Endothelial cell (in vitro differentiated cells): ENCODE results near the gene STAT5B. TPM values are rescaled to one million over a fixed set of nuclear protein-coding genes. Genes with fewer than 3 reads are reported as not detected.
"Not testable (repeated sequence)": the region's sequence is repeated elsewhere in the genome, so short reads cannot be mapped to it uniquely, and the experiment has no call there.

Source experiments
- DNase-seq: peaks from one replicate; pipeline ENCODE4 v3.0.0; 2021; ENCODE audit warnings: low spot score
- H3K27ac Mint-ChIP-seq: one replicate; pipeline ENCODE4 v1.8.0; 2021; ENCODE audit warnings: mixed read lengths, inconsistent platforms; ENCODE audit not compliant: unreplicated experiment
- H3K27me3 Mint-ChIP-seq: one replicate; pipeline ENCODE4 v1.8.0; 2021; ENCODE audit warnings: mild to moderate bottlenecking, moderate library complexity, mixed read lengths, inconsistent platforms; ENCODE audit not compliant: unreplicated experiment
- H3K36me3 Mint-ChIP-seq: one replicate; pipeline ENCODE4 v1.8.0; 2021; ENCODE audit warnings: mild to moderate bottlenecking, low read depth, mixed read lengths, inconsistent platforms; ENCODE audit not compliant: unreplicated experiment
- H3K4me1 Mint-ChIP-seq: one replicate; pipeline ENCODE4 v1.8.0; 2021; ENCODE audit warnings: mild to moderate bottlenecking, mixed read lengths, inconsistent platforms; ENCODE audit not compliant: unreplicated experiment
- H3K4me3 Mint-ChIP-seq: one replicate; pipeline ENCODE4 v1.8.0; 2021; ENCODE audit warnings: mild to moderate bottlenecking, mixed read lengths, inconsistent platforms; ENCODE audit not compliant: unreplicated experiment
- H3K9me3 Mint-ChIP-seq: one replicate; pipeline ENCODE4 v1.8.0; 2021; ENCODE audit warnings: mixed read lengths, inconsistent platforms; ENCODE audit not compliant: unreplicated experiment
- CTCF ChIP-seq: fragments of 200-600 bp; sonication (generic); IDR thresholded peaks from one replicate; pipeline ENCODE4 v1.5.0; 2021; ENCODE audit warnings: antibody characterized with exemption; ENCODE audit not compliant: unreplicated experiment
- total RNA-seq: library from RNA; stranded (reverse); fragmentation: NEBNext Ultra II Directional; extraction: Animal tissue kit (Norgen Biotek cat#: 25700); gene quantifications from one replicate; pipeline ENCODE4 v1.2.1, GENCODE V29; 2021; ENCODE audit not compliant: unreplicated experiment

STAT5B gene
- total RNA-seq, 1 donor from 2014 or later: 40.2 TPM

GRCh38 chr17:42270596-42270995 is 5.6 kb downstream of the STAT5B start:
- no peak for TF ChIP-seq CTCF
- Mint-ChIP-seq H3K36me3 (no peaks in the 10 kb centered on the region), H3K27ac (no peak overlapping the region), H3K4me1 (peaks cover 31% of the 10 kb centered on the region), H3K9me3 (no peaks in the 10 kb centered on the region), H3K27me3 (peaks cover 4% of the 10 kb centered on the region), H3K4me3 (no peak overlapping the region)
- no peak for DNase-seq

- Mint-ChIP-seq H3K36me3 (no peaks in the 10 kb centered on the region), H3K9me3 (no peaks in the 10 kb centered on the region), H3K27ac (no peak overlapping the region), H3K4me1 (peaks cover 27% of the 10 kb centered on the region), H3K27me3 (no peaks in the 10 kb centered on the region), H3K4me3 (no peak overlapping the region)
- TF ChIP-seq CTCF: no peak
- DNase-seq: no peak
Observed at GRCh38 chr17:42270170-42270535, 6.0 kb downstream of the STAT5B start.

DNA sequence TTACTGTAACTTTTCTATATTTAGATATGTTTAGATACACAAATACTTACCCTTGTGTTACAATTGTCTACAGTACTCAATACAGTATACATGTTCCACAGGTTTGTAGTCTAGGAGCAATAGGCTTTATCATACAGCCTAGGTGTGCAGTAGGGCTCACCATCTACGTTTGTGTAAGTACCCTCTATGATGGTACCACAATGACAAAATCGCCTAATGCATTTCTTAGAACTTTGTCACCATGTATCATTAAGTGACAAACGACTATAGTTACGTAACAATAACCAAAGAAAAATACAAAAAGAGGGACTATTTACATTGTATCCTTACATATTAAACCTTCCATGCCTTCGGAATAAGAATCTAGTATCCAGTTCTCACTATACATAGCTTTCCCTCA is 8.0 kb downstream of the STAT5B start:
- Mint-ChIP-seq H3K4me1 (peaks cover 10% of the 10 kb centered on the region), H3K4me3 (no peak overlapping the region), H3K27me3 (no peaks in the 10 kb centered on the region), H3K36me3 (no peaks in the 10 kb centered on the region), H3K27ac (no peak overlapping the region), H3K9me3 (no peaks in the 10 kb centered on the region)
- DNase-seq: no peak
- TF ChIP-seq CTCF: no peak

- Mint-ChIP-seq H3K9me3 (no peaks in the 10 kb centered on the region), H3K36me3 (no peaks in the 10 kb centered on the region), H3K27ac (no peak overlapping the region), H3K4me1 (peaks cover 2% of the 10 kb centered on the region), H3K27me3 (no peaks in the 10 kb centered on the region), H3K4me3 (no peak overlapping the region)
- no peak for TF ChIP-seq CTCF
- no peak for DNase-seq
Observed at GRCh38 chr17:42266918-42267766, 9.0 kb downstream of the STAT5B start.

GRCh38 chr17:42266462-42266861 is 9.7 kb downstream of the STAT5B start:
- Mint-ChIP-seq H3K4me1 (no peaks in the 10 kb centered on the region), H3K9me3 (no peaks in the 10 kb centered on the region), H3K27me3 (no peaks in the 10 kb centered on the region), H3K36me3 (no peaks in the 10 kb centered on the region), H3K4me3 (no peak overlapping the region), H3K27ac (no peak overlapping the region)
- TF ChIP-seq CTCF: no peak
- DNase-seq: no peak

DNA sequence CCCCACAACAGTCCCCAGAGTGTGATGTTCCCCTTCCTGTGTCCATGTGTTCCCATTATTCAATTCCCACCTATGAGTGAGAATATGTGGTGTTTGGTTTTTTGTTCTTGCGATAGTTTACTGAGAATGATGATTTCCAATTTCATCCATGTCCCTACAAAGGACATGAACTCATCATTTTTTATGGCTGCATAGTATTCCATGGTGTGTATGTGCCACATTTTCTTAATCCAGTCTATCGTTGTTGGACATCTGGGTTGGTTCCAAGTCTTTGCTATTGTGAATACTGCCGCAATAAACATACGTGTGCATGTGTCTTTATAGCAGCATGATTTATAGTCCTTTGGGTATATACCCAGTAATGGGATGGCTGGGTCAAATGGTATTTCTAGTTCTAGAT is 11.8 kb downstream of the STAT5B start:
- not testable (repeated sequence) for H3K27ac Mint-ChIP-seq, H3K4me3 Mint-ChIP-seq, H3K9me3 Mint-ChIP-seq, H3K27me3 Mint-ChIP-seq, H3K4me1 Mint-ChIP-seq, H3K36me3 Mint-ChIP-seq, DNase-seq
